ENCODE data around the gene LRRC56. TPM values are rescaled to one million over a fixed set of nuclear protein-coding genes. Genes with fewer than 3 reads are reported as not detected.

LRRC56 gene
- total RNA-seq, 1 donor from 2014 or later = 2.1 TPM

- no peak for DNase-seq
Observed at GRCh38 chr11:520428-521176, 16.7 kb upstream of the LRRC56 start.

- no peak for DNase-seq
Observed at GRCh38 chr11:521177-521688, 16.1 kb upstream of the LRRC56 start.

- DNase-seq = no peak
Observed at GRCh38 chr11:526192-526591, 11.1 kb upstream of the LRRC56 start.

- DNase-seq = no peak
Observed at GRCh38 chr11:528166-528814, 9.0 kb upstream of the LRRC56 start.

- peak; percentile 79 for DNase-seq
Observed at GRCh38 chr11:528815-529727, 8.3 kb upstream of the LRRC56 start.

- DNase-seq = no peak
Observed at GRCh38 chr11:529728-530411, 7.5 kb upstream of the LRRC56 start.

- DNase-seq = no peak
Observed at GRCh38 chr11:530960-531831, 6.1 kb upstream of the LRRC56 start.

GRCh38 chr11:531919-532526, 5.3 kb upstream of the LRRC56 start:
- no peak for DNase-seq

- no peak for DNase-seq
Observed at GRCh38 chr11:532527-532985, 4.8 kb upstream of the LRRC56 start.

GRCh38 chr11:532986-533585, 4.2 kb upstream of the LRRC56 start:
- no peak for DNase-seq

GRCh38 chr11:533586-534395, 3.5 kb upstream of the LRRC56 start:
- DNase-seq = no peak

GRCh38 chr11:534396-535209, 2.7 kb upstream of the LRRC56 start:
- peak; percentile 78 for DNase-seq

GRCh38 chr11:535210-535518, 2.2 kb upstream of the LRRC56 start:
- no peak for DNase-seq

- peak; percentile 98 for DNase-seq
Observed at GRCh38 chr11:535519-536454, 1.5 kb upstream of the LRRC56 start, which contains the start of gene HRAS. Gene HRAS, minus strand, starts transcription at chr11:535576.

- DNase-seq = no peak
Observed at GRCh38 chr11:537622-538430, 499 bp downstream of the LRRC56 start.

GRCh38 chr11:538431-539051, 1.2 kb downstream of the LRRC56 start:
- no peak for DNase-seq

Data from tongue (tissue), 2 donors.